Gastroesophageal sphincter (tissue), 3 donors: ENCODE results near the gene ALK.

ENCODE experiments used
- POLR2A ChIP-seq, 2 donors: fragments of 450-650 bp; IDR thresholded peaks; one replicate each; pipeline ENCODE4 v1.6.1; 2017; ENCODE audit warnings: antibody characterized with exemption in 2 of 2, mild to moderate bottlenecking in 2 of 2, moderate library complexity in 1 of 2
- TF ChIP-seq, protein P1 (sequence below), 4 experiments: fragments of 200-600 bp in 2 of 4; fragments of 450-650 bp in 2 of 4; sonication (generic) in 1 of 4; IDR thresholded peaks; one replicate each; pipeline ENCODE4 v1.5.1; 2017 to 2019; ENCODE audit warnings: antibody characterized with exemption in 4 of 4, mild to moderate bottlenecking in 2 of 4, moderate library complexity in 2 of 4

DNA sequence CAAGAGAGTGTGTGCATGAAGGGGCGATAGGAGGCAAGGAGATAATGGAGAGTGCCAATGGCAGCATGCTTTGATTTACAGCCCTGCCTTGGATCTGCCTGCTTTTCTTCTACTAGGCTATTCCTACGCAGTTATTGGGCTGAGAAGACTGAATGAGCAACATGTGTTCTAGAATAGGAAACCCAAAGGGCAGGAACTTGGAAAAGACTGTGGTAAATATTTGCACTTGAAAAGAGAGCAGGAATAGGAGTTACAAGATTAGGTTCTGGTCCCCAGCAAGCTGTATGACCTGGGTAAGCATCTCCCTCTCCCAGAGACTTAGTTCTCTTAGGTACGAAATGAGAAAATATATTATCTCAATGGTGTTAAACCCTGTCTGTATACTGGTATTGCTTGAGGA lies 438.5 kb downstream of the ALK start:
- no peak for TF ChIP-seq POLR2A (IDR thresholded peaks at IDR 0.05)
- TF ChIP-seq, protein P1, sequence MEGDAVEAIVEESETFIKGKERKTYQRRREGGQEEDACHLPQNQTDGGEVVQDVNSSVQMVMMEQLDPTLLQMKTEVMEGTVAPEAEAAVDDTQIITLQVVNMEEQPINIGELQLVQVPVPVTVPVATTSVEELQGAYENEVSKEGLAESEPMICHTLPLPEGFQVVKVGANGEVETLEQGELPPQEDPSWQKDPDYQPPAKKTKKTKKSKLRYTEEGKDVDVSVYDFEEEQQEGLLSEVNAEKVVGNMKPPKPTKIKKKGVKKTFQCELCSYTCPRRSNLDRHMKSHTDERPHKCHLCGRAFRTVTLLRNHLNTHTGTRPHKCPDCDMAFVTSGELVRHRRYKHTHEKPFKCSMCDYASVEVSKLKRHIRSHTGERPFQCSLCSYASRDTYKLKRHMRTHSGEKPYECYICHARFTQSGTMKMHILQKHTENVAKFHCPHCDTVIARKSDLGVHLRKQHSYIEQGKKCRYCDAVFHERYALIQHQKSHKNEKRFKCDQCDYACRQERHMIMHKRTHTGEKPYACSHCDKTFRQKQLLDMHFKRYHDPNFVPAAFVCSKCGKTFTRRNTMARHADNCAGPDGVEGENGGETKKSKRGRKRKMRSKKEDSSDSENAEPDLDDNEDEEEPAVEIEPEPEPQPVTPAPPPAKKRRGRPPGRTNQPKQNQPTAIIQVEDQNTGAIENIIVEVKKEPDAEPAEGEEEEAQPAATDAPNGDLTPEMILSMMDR (IDR thresholded peaks at IDR 0.05), result no peak
